AG10803 (cell line): ENCODE measurements around the gene IQSEC2.

Experiments
- DNase-seq: peaks from one replicate; pipeline ENCODE4 v3.0.0; 2010; ENCODE audit warnings: low read depth
- H3K4me3 ChIP-seq: 2 replicates; pipeline ENCODE4 v1.5.1; 2011; ENCODE audit warnings: mild to moderate bottlenecking, low read length, control low read depth
- TF ChIP-seq, protein P1 (sequence below): conservative IDR thresholded peaks from 2 replicates; pipeline ENCODE4 v1.5.1; 2011; ENCODE audit warnings: mild to moderate bottlenecking, low read length, control low read depth, inconsistent platforms

IQSEC2 gene

DNA sequence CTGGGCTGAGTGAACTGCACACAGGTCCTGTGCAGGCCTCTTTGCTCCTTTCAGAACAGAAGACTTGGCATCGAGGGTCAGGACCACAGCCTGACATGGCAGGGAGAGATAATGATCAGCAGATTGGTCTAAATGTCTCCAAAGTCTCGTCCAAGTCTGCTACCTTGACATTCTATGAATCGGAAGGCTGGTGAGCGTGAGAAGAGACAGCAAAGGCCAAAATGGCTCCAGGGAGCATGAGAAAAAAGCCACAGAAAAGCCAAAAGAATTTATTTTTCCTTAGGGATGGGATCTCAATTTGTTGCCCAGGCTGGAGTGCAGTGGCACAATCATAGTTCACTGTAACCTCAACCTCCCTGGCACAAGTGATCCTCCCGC lies 32.3 kb upstream of the IQSEC2 start:
- H3K4me3 ChIP-seq = no peak overlapping the region
- no peak for DNase-seq
- TF ChIP-seq, protein P1, sequence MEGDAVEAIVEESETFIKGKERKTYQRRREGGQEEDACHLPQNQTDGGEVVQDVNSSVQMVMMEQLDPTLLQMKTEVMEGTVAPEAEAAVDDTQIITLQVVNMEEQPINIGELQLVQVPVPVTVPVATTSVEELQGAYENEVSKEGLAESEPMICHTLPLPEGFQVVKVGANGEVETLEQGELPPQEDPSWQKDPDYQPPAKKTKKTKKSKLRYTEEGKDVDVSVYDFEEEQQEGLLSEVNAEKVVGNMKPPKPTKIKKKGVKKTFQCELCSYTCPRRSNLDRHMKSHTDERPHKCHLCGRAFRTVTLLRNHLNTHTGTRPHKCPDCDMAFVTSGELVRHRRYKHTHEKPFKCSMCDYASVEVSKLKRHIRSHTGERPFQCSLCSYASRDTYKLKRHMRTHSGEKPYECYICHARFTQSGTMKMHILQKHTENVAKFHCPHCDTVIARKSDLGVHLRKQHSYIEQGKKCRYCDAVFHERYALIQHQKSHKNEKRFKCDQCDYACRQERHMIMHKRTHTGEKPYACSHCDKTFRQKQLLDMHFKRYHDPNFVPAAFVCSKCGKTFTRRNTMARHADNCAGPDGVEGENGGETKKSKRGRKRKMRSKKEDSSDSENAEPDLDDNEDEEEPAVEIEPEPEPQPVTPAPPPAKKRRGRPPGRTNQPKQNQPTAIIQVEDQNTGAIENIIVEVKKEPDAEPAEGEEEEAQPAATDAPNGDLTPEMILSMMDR = no peak

DNA sequence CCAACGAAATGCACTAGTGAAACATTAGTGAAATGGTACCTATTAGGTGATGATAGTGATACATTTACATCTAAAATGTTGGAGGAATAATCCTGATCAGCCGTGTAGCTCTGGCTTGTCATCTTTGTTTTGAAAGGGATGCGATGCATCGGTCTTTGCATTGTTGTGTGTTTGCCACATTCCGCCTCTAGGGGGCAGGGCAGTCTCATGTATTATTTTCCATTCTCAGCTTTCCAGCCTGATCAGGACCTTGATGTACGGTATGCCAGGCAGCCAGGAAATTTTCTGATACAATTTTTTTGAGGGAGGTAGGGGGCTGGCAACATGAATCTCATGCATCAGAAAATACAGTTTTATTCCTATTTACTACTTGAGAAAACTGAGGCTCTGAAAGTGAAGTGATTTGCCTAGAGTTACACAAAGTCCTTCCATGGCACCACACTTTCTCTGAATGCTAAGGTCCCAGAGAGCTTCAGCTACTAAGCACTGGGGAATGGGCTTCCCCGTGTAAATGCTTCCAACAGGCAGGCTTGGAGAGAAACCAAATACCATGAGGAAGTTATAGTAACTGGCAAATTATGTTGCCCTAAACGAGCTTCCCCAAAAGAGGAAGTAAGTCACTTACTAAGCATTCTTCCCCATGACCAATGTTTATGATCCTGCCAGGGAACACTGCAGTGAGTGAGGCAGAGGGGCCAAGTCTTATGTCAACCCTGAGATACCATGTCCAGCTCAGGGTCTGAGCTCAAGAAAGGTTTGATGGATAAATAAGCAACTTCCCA lies 31.8 kb upstream of the IQSEC2 start:
- H3K4me3 ChIP-seq = no peak overlapping the region
- peak; percentile 43 for DNase-seq
- TF ChIP-seq, protein P1 = peak; percentile 67

DNA sequence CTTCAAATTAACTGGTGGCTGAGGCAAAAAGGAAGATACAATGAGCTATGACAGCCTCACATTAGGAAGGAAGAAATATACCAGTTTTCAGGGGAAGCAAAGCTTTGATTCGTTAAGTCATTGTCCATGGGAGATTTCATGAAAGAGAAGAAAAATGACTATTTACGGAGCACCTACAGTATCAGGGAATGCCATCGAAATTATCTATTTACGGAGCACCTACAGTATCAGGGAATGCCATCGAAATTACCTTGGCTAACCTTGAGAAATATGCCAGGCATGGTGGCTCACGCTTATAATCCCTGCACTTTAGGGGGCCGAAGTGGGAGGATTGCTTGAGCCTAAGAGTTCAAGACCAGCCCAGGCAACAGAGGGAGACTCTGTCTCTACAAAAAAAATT lies 28.5 kb upstream of the IQSEC2 start:
- no peak overlapping the region for H3K4me3 ChIP-seq
- TF ChIP-seq, protein P1 = no peak

DNA sequence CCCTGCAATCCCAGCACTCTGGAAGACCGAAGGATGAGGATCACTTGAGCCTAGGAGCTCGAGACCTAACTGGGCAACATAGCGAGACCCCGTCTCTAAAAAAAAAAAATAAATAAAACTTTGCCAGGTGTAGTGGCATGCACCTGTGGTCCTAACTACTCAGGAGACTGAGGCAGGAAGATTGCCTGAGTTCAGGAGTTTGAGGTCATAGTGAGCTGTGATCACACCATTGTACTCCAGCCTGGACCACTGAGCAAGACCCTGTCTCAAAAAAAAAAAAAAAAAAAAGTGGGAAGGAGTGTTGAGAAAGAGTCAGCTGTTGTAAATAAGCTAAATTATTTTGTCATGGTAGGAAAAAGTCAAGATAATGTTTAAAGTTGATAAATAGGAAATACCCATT lies 27.5 kb upstream of the IQSEC2 start:
- TF ChIP-seq, protein P1 = no peak
- DNase-seq = no peak
- no peak overlapping the region for H3K4me3 ChIP-seq

More for the DNA sequence above, 28.5 kb upstream of the IQSEC2 start:
- DNase-seq = no peak

DNA sequence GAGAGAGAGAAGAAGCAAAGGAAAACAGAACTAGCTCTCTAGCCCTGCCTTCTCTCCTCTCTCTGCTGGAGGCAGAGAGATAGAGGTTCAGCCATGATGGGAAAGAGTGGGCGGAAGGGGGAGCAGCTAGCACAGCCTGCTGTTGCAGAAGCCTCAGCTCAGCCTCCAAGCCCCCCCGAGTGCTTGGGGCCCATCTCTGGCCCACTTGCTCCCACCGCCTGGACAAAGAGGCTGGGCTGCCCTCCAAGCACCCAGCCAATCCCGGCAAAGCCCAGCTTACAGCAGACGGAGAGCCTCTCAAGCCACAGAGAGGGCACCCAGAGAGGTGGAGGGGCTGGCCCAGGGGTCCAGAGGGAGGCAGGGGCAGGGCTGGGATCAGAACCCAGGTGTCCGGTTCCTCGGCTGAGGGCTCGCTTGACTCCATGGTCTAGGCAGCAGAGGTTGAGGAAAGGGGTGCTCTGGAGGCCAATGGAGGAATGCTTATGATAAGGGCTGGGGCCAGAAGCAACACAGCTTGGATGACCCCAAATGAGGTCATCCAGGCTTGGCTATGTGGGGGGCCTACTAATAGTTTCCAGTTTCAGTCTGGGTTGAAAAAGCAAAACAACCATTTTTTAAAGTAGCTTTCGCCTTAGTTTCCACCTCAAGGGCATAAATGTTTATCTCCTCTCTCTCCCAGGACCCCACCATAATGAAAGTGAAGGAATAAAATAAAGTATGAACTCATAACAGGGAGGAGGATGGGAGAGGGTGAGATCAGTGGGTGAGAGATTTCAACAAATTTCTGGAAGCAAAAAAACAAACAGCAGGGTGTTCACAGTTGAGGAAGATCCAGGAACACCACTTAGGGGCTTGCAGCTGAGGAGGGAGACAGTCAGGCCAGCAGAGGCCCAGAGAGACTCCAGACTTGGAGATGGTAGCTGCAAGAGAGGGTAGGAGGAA lies 24.9 kb upstream of the IQSEC2 start:
- TF ChIP-seq, protein P1 = no peak
- DNase-seq = no peak
- H3K4me3 ChIP-seq = no peak overlapping the region

DNA sequence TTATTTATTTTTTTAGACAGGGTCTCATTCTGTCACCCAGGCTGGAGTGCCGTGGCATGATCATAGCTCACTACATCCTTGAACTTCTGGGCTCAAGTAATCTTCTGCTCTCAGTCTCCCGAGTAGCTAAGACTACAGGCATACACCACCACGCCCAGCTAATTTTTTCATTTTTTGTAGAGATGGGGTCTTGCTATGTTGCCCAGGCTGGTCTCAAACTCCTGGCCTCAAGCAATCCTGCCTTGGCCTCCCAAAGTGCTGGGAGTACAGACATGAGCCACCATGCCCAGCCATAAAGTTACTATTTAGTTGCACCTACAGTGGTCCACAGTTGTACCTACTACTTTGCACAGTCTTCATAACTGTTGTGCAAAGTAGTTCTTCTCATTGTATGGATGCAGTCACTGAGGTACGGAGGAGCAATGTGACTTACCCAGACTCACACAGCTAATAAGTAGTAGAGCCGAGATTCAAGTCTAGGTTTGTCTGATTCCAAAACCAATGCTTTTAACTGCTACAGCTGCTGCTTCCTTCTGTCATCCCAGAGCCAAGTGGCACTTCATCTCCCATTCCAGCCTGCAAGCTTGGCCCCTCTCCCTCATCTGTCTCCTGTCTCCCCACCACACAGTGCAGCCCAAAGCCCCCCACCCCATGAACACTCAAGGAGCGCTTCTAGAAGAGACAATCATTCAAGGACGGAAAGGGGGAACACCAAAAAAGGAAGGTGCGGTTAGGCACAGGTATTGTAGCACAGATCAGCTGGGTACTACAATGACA lies 24.0 kb upstream of the IQSEC2 start:
- no peak overlapping the region for H3K4me3 ChIP-seq
- no peak for DNase-seq
- TF ChIP-seq, protein P1 = no peak
